Measurements from ENCODE around the gene C2orf49.

- TF ChIP-seq GATA2 (IDR thresholded peaks at IDR 0.05; ENCODE audit: low read depth, low read length) (no peak), GATA3 (IDR thresholded peaks at IDR 0.05; ENCODE audit: low read depth, low read length) (no peak)
These were observed 11.9 kb upstream of the C2orf49 start for GRCh38 chr2:105325389-105325963.

All from SH-SY5Y (cell line).